ENCODE results near the gene ANO5.
"Not testable (repeated sequence)": the region's sequence is repeated elsewhere in the genome, so short reads cannot be mapped to it uniquely, and the experiment has no call there.

ANO5 gene

GRCh38 chr11:22234743-22235142 lies 41.9 kb downstream of the ANO5 start:
- Histone ChIP-seq H3K9me3 (ENCODE audit: severe bottlenecking) (no peaks in the 10 kb centered on the region), H3K4me3 (ENCODE audit: low read depth, low read length) (no peak overlapping the region), H3K27ac (no peak overlapping the region), H3K27me3 (ENCODE audit: insufficient read depth, low read depth, severe bottlenecking) (no peaks in the 10 kb centered on the region), H3K36me3 (no peaks in the 10 kb centered on the region)
- no peak for DNase-seq
- no peak for TF ChIP-seq CTCF (IDR thresholded peaks at IDR 0.05; ENCODE audit: low read depth, low read length)

DNA sequence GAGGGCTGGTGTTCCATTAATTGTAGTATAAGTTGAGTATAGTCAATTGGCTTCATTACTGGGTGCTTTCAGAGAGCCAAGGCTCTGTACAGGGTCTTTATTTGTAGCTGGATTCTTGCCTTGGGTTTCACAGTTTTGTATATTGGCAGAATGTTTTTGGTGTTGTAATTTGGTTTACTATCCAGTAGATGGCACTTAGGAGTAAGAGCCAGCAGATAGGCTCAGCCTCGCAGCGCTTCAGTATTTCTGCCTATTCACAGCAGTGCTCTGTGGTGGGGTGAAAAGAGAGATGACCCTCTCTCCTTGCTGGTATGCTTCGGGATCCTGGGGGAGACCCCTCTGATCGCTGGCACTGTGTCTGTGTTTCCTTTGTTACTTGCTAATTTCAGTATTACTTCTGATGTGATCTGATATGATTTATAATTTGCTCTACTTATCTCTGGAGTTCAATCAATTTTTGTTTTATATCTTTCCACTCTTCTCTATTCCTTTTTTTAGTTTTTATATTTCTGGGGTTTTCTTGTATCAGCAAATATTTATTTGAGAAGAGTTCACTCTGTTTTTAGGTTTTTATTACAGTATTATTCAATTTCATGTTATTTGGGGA lies 52.2 kb downstream of the ANO5 start:
- peak; percentile 71 for TF ChIP-seq CTCF (IDR thresholded peaks at IDR 0.05; ENCODE audit: low read depth, low read length)
- peak; percentile 27 for DNase-seq
- no peaks in the 10 kb centered on the region for H3K27me3 ChIP-seq (ENCODE audit: insufficient read depth, low read depth, severe bottlenecking)

GRCh38 chr11:22246992-22247391 lies 54.1 kb downstream of the ANO5 start:
- Histone ChIP-seq H3K36me3 (no peaks in the 10 kb centered on the region), H3K27me3 (ENCODE audit: insufficient read depth, low read depth, severe bottlenecking) (no peaks in the 10 kb centered on the region), H3K4me3 (ENCODE audit: low read depth, low read length) (no peak overlapping the region), H3K9me3 (ENCODE audit: severe bottlenecking) (no peaks in the 10 kb centered on the region), H3K27ac (no peak overlapping the region)
- DNase-seq = no peak
- TF ChIP-seq CTCF (IDR thresholded peaks at IDR 0.05; ENCODE audit: low read depth, low read length) = no peak

More for the DNA sequence above, 52.2 kb downstream of the ANO5 start:
- Histone ChIP-seq H3K36me3 (no peaks in the 10 kb centered on the region), H3K9me3 (ENCODE audit: severe bottlenecking) (no peaks in the 10 kb centered on the region), H3K4me3 (ENCODE audit: low read depth, low read length) (no peak overlapping the region), H3K27ac (no peak overlapping the region)

DNA sequence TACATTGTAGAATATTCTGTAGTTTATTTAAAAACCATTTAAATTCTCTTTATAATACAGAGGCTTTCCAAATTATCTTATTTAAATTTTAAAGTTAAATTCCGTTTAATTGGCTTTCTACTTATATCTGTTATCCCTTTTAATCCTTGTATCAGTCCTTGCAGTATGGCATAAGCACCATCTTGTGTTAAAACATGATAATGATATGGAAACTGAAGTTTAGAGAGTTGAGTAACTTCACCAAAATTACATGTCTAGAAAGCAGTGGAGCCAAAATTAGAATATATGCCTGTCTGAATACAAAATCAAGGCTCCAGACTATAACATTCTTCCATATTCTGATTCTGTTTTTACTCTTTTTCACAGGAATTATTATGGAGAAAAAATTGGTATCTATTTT lies 57.0 kb downstream of the ANO5 start:
- no peaks in the 10 kb centered on the region for H3K9me3 ChIP-seq (ENCODE audit: severe bottlenecking)
- H3K4me3 ChIP-seq (ENCODE audit: low read depth, low read length) = no peak overlapping the region
- no peaks in the 10 kb centered on the region for H3K36me3 ChIP-seq
- TF ChIP-seq CTCF (IDR thresholded peaks at IDR 0.05; ENCODE audit: low read depth, low read length) = no peak
- no peaks in the 10 kb centered on the region for H3K27me3 ChIP-seq (ENCODE audit: insufficient read depth, low read depth, severe bottlenecking)
- H3K27ac ChIP-seq = no peak overlapping the region
- no peak for DNase-seq

DNA sequence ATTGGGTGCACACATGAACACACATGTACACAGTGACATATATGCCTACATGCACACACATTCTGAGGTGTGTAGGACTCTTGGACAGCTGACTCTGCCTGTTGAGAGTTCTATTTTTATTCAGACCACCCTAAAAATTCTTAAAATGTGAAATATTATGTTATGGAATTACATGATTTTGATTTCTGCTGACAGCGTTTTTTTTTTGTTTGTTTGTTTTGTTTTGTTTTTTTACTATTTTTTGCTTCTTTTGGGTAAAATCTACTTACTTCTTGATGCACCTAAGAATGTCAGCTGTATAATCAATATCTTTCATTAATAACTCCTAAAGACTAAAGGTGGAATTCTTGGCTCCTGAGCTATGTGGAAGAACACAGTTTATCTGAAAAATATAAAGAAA lies 64.0 kb downstream of the ANO5 start:
- Histone ChIP-seq H3K4me3 (ENCODE audit: low read depth, low read length) (no peak overlapping the region), H3K27me3 (ENCODE audit: insufficient read depth, low read depth, severe bottlenecking) (no peaks in the 10 kb centered on the region), H3K27ac (no peak overlapping the region), H3K9me3 (ENCODE audit: severe bottlenecking) (no peaks in the 10 kb centered on the region), H3K36me3 (no peaks in the 10 kb centered on the region)
- DNase-seq = no peak
- no peak for TF ChIP-seq CTCF (IDR thresholded peaks at IDR 0.05; ENCODE audit: low read depth, low read length)

DNA sequence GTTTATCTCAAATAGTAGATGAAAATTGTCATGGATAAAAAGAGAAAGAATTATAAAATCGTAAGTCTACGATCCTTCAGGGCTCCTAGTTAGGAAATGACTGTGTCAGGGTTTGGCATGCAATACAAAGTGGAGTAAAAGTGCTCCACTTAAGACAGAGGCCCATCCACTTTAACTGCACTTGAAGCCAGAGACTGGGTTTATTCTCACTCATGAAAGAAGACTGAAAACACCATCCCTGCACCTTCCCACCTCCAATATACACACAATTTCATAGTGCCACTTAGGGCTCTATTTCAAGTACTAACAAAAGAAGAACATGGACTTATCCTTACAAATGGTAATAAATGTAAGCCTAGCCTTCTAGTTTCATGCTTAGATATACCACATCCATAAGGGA lies 70.7 kb downstream of the ANO5 start:
- Histone ChIP-seq H3K27me3 (ENCODE audit: insufficient read depth, low read depth, severe bottlenecking) (no peaks in the 10 kb centered on the region), H3K9me3 (ENCODE audit: severe bottlenecking) (no peaks in the 10 kb centered on the region), H3K27ac (no peak overlapping the region), H3K36me3 (no peaks in the 10 kb centered on the region), H3K4me3 (ENCODE audit: low read depth, low read length) (no peak overlapping the region)
- no peak for TF ChIP-seq CTCF (IDR thresholded peaks at IDR 0.05; ENCODE audit: low read depth, low read length)
- no peak for DNase-seq

- not testable (repeated sequence) for DNase-seq; H3K4me3 ChIP-seq (ENCODE audit: low read depth, low read length); H3K27me3 ChIP-seq (ENCODE audit: insufficient read depth, low read depth, severe bottlenecking); H3K9me3 ChIP-seq (ENCODE audit: severe bottlenecking); H3K36me3 ChIP-seq; H3K27ac ChIP-seq
Measured at GRCh38 chr11:22268983-22269624, 76.2 kb downstream of the ANO5 start.
